Stomach smooth muscle (tissue), 2 donors: Measurements from ENCODE around the gene ASTN2.

ENCODE experiments used
- H3K27ac ChIP-seq: one replicate; pipeline ENCODE4 v1.7.0; 2013; ENCODE audit warnings: mild to moderate bottlenecking, low read length, inconsistent platforms
- H3K27me3 ChIP-seq, 2 donors: one replicate each; pipeline ENCODE4 v1.7.0; 2013; ENCODE audit warnings: low read length in 2 of 2; ENCODE audit not compliant: insufficient read depth in 2 of 2, control insufficient read depth in 1 of 2
- H3K36me3 ChIP-seq, 2 donors: one replicate each; pipeline ENCODE4 v1.7.0; 2013; ENCODE audit warnings: low read length in 2 of 2; ENCODE audit not compliant: control insufficient read depth in 2 of 2, insufficient read depth in 2 of 2
- H3K4me1 ChIP-seq: one replicate; pipeline ENCODE4 v1.7.0; 2013; ENCODE audit warnings: low read length; ENCODE audit not compliant: control insufficient read depth, insufficient read depth
- H3K4me3 ChIP-seq, 2 donors: one replicate each; pipeline ENCODE4 v1.7.0; 2013; ENCODE audit warnings: low read length in 2 of 2
- H3K9ac ChIP-seq, 2 donors: one replicate each; pipeline ENCODE4 v1.7.0; 2013; ENCODE audit warnings: low read length in 2 of 2, mild to moderate bottlenecking in 1 of 2
- H3K9me3 ChIP-seq, 2 donors: one replicate each; pipeline ENCODE4 v1.7.0; 2013; ENCODE audit warnings: low read length in 2 of 2; ENCODE audit not compliant: control insufficient read depth in 2 of 2
- donor health status: healthy.
- donor health status: Pancreatic carcinoma.

ASTN2 gene

DNA sequence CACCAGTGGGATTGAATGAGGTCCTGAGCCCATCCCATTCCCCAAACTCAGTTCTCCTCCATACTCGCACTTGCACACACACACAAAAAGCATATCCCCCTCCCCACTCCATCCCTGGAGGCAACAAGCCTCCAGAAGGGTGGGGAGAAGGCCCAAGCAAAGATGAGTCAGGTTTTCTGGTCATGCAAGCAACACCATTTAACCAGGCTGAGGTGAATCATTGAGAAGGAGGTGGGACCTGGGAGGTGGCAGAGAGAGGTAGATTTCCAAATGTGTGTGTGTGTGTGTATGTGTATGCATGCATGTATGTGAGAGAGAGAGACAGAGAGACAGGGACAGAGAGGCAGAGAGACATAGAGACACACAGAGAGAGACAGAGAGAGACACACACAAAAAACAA lies 913.0 kb downstream of the ASTN2 start:
- no peaks in the 10 kb centered on the region for H3K9me3 ChIP-seq
- H3K36me3 ChIP-seq: no peaks in the 10 kb centered on the region
- H3K9ac ChIP-seq: no peak overlapping the region
- H3K27me3 ChIP-seq: no peaks in the 10 kb centered on the region
- no peak overlapping the region for H3K4me3 ChIP-seq
- no peaks in the 10 kb centered on the region for H3K4me1 ChIP-seq
- H3K27ac ChIP-seq: no peak overlapping the region

DNA sequence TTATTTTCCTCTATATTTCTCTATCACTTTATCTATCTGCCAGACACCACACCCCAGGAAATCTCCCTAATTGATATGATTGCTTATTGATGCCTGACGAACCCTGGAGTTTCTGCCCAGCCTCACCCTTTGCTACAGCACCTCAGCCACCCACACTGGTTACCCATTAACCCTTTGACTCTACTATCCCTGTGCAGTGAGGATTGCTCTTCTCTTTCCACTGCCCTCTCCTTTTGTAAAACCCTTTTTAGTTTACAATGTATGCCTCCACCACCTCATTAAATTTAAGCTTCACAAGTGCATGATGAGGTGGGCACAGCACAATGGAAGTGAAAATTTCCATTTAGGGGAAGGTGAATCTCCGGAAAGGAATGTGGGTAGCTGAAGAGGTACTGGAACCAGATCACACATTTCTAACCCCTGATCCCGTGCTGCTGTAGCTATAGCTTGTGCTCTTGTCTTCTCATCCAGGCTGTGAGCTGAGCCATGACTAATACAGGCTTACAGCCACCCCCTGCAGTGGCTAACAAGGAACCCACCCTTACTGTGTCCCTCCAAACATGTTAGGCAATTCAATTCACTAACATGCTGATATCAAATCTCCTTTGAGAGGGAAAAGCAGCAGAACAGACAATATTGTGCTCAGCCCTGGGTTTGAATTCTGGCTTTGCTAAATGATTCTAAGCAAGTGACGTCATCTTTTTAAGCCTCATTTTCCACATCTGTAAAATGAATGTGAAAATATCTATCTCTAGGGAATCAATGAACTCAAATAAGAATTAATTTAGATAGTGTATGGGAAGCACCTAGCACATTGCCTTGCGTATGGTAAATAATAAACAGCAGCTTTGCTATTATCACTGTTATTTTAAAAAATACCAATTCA lies 914.6 kb downstream of the ASTN2 start:
- H3K27me3 ChIP-seq: no peaks in the 10 kb centered on the region
- no peak overlapping the region for H3K4me3 ChIP-seq
- no peaks in the 10 kb centered on the region for H3K4me1 ChIP-seq
- no peak overlapping the region for H3K9ac ChIP-seq
- no peaks in the 10 kb centered on the region for H3K9me3 ChIP-seq
- no peak overlapping the region for H3K27ac ChIP-seq
- no peaks in the 10 kb centered on the region for H3K36me3 ChIP-seq

DNA sequence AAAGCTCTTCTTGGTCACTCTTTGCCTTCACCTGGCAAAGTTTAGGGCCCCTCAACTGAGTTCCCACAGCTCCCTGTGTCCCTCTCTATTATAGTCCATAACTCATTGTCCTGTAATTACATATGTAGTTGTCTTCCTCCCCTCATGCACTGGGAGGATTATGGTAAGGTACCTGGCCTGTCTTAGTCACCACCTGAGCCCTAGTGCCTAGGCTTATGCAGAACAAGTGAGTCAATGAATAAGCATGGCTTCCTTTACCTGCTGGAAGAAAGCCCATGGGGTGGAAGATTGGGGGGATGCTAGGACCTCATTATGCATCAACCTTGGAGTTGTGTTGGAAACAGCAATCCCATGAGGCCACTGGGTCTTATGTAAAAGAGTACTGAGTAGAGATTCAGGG lies 915.4 kb downstream of the ASTN2 start:
- Histone ChIP-seq H3K27me3 (no peaks in the 10 kb centered on the region), H3K27ac (no peak overlapping the region), H3K9ac (no peak overlapping the region), H3K4me1 (no peaks in the 10 kb centered on the region), H3K36me3 (no peaks in the 10 kb centered on the region), H3K9me3 (no peaks in the 10 kb centered on the region), H3K4me3 (no peak overlapping the region)

DNA sequence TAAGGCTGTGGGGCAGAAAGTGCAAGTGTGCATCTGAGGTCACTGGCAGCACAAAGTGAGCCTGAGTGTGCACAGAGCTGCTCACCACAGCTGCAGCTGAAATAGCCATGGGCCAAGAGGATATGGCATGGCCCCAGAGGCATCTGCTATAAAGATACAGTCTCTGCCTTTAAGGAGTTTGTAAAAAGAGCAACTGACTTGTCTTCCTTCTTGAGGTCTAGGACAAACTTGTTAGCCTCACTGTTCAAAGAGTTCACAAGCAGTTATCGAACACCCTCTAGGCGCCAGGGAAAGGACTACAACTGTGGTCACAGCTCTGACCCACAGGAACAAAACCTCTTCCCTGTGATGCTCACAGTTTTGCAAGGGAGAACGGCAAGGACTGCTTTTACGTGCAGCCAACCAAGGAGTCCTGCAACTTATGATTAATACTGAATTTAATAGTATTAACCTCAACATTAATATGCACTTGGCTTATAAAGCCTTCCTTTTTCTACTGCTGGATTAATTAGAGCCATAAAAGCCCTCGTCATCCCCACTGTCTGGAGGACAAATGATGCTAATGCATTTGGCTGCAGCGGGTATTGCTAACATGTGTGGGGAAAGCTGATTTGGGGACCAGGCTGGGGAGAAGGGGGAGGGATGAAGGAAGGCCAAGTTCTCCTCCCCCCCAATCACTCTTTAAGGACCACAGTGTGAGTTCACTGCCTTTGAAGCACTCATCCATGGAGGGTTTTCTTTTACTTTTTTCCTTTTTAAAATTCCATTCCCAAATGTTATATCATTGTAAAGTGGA lies 917.6 kb downstream of the ASTN2 start:
- no peaks in the 10 kb centered on the region for H3K9me3 ChIP-seq
- H3K9ac ChIP-seq: no peak overlapping the region
- no peaks in the 10 kb centered on the region for H3K36me3 ChIP-seq
- H3K27ac ChIP-seq: no peak overlapping the region
- no peaks in the 10 kb centered on the region for H3K4me1 ChIP-seq
- H3K4me3 ChIP-seq: no peak overlapping the region
- no peaks in the 10 kb centered on the region for H3K27me3 ChIP-seq

DNA sequence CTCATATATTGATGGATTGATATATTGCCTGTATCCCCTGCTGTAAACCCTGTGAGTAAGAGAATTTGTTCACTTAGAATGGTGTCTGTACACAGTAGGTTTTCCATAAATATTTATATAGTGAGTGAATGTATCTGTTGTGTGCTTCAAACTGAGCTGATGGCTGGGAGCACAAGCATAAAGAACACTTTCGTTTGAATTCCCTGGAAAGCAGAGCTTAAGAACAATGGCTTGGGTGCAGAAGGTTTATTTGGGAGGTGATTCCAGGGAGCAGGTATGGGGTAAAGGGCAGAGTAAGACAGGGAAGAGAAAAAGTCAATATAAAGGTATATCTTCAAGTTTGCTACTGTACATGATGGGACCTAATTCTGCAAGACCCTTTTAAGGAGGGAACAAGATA lies 918.7 kb downstream of the ASTN2 start:
- H3K9me3 ChIP-seq: no peaks in the 10 kb centered on the region
- H3K4me1 ChIP-seq: no peaks in the 10 kb centered on the region
- H3K27ac ChIP-seq: no peak overlapping the region
- H3K9ac ChIP-seq: no peak overlapping the region
- no peaks in the 10 kb centered on the region for H3K27me3 ChIP-seq
- no peaks in the 10 kb centered on the region for H3K36me3 ChIP-seq
- no peak overlapping the region for H3K4me3 ChIP-seq

DNA sequence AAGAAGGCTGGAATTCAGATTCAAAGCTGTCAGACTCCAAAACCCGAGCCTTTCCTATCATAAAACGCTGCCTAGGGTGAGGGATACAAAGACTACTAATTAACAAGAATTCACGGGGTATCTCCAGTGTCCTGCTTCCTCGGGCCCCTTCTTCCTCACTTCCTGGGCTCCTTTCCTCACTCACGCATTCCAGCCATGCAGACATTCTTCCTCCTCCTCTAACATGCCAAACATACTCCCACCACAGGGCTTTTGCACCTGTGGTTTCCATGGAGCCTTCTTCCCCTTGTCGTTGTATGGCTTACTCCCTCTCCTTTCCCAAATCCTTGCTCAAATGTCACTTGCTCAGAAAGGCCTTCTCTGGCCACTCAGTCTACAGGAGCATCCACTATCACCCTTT lies 919.1 kb downstream of the ASTN2 start:
- Histone ChIP-seq H3K4me1 (no peaks in the 10 kb centered on the region), H3K4me3 (no peak overlapping the region), H3K9ac (no peak overlapping the region), H3K27me3 (no peaks in the 10 kb centered on the region), H3K9me3 (no peaks in the 10 kb centered on the region), H3K27ac (no peak overlapping the region), H3K36me3 (no peaks in the 10 kb centered on the region)

DNA sequence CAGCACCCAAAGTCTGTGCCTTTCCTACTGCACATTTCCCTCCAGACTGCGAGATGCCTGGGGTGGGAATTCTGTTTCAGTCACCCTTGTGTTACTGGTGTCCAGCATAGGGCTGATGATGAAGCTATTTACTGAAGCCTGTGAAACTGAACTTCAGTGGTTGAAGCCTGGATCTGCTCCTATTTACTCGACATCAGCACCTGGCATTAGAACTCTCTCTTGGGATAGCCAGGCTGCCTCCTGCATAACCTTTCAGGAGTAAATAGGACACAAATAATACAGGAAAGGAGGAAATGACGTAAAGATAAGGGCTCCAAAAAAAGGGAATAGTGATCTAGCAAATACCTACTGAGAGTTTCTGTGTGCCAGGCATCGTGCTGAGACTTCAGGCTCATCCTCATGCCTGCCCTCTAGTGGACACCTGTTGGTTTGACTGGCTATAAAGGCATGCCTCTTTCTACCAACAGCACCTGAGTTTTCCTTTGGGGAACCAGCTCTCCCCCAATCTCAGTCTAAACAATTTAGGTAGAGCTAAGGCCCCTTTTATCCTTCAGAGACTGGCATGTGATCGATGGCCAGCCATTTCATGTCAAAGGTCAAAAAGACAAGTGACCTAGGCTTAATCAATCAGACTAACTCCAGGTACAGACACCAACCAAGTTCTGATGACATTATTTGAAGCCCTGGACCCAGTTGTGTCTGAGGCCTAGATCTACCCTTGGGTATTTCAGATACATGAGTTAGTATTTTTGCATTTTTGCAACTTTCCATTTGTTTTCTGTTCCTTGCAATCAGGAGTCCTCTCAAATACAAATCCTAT lies 919.8 kb downstream of the ASTN2 start:
- Histone ChIP-seq H3K27me3 (no peaks in the 10 kb centered on the region), H3K4me1 (no peaks in the 10 kb centered on the region), H3K27ac (no peak overlapping the region), H3K36me3 (no peaks in the 10 kb centered on the region), H3K9me3 (no peaks in the 10 kb centered on the region), H3K9ac (no peak overlapping the region), H3K4me3 (no peak overlapping the region)

DNA sequence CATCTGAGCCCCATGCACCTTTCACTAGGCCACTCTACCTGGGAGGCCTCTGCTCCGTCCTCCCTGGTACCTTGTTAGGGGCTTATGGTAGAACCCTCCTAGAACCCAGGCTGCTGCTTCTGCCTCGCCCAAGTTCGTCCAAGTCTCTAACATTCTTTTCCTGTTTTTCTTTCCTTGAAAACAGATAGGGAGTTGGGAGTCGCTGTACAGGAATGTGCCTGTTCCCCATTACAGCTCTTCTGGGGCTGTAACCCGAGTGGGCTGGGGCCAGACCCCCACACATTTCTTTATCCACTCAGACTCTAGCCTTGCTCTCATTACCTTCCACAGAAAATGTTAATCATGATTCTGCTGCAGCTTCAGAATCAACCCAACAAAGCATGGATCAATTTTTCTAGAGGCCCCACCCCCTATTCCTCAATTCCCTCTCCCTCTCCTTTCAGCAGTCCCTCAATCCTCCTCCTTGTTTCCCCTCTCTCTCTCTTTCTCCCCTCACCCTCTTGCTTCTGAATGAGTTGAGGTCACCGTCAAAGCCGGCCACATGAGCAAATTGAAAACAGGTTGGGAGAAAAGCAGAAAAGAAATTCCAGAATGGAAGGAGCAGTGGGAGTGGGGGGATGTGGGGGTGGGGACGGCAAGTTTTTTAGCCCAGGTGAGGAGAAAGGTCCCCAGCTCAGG lies 921.5 kb downstream of the ASTN2 start:
- Histone ChIP-seq H3K4me1 (no peaks in the 10 kb centered on the region), H3K36me3 (no peaks in the 10 kb centered on the region), H3K9ac (no peak overlapping the region), H3K4me3 (no peak overlapping the region), H3K27me3 (no peaks in the 10 kb centered on the region), H3K9me3 (no peaks in the 10 kb centered on the region), H3K27ac (no peak overlapping the region)

DNA sequence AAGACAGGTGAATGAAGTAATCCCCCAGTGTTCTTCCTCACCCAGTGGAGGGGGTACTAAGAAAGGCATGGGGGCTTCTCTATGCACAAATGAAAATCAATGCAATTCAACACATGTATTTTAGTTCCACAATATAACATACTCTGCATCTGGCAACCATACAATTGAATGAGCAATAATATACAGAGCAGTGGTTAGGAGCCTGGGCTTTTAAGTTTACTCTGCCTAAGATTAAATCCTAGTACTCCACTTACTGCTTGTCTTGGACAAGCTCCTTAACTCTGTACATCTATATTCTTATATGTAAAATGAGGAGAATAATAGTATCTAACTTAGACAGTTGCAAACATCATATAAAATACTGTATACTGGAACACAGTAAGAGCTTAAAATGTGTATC lies 923.2 kb downstream of the ASTN2 start:
- Histone ChIP-seq H3K9ac (no peak overlapping the region), H3K4me1 (no peaks in the 10 kb centered on the region), H3K27ac (no peak overlapping the region), H3K9me3 (no peaks in the 10 kb centered on the region), H3K4me3 (no peak overlapping the region), H3K36me3 (no peaks in the 10 kb centered on the region), H3K27me3 (no peaks in the 10 kb centered on the region)

DNA sequence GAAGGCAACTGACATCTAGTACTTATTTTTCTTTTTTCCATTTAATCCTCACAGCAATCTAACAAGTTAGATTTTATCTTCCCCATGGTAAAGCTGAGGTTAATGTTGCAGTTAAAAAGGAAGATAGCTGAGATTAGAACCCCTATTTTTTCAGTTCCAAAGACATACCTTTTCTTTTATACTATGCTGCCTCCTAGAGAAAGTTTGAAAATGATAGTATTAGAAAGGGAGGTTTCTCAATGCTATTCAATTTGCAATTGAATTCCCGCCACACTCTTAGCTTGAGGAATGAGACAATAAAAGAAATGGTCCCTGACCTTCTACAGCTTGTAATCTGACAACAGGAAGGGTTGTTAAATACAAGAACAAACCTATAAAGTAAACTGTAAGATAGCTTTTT lies 923.6 kb downstream of the ASTN2 start:
- no peaks in the 10 kb centered on the region for H3K9me3 ChIP-seq
- H3K4me3 ChIP-seq: no peak overlapping the region
- no peaks in the 10 kb centered on the region for H3K4me1 ChIP-seq
- H3K27ac ChIP-seq: no peak overlapping the region
- no peak overlapping the region for H3K9ac ChIP-seq
- no peaks in the 10 kb centered on the region for H3K36me3 ChIP-seq
- no peaks in the 10 kb centered on the region for H3K27me3 ChIP-seq
